ENCODE measurements around the gene SBSN. TPM values are rescaled to one million over a fixed set of nuclear protein-coding genes. Genes with fewer than 3 reads are reported as not detected.

SBSN gene, protein sequence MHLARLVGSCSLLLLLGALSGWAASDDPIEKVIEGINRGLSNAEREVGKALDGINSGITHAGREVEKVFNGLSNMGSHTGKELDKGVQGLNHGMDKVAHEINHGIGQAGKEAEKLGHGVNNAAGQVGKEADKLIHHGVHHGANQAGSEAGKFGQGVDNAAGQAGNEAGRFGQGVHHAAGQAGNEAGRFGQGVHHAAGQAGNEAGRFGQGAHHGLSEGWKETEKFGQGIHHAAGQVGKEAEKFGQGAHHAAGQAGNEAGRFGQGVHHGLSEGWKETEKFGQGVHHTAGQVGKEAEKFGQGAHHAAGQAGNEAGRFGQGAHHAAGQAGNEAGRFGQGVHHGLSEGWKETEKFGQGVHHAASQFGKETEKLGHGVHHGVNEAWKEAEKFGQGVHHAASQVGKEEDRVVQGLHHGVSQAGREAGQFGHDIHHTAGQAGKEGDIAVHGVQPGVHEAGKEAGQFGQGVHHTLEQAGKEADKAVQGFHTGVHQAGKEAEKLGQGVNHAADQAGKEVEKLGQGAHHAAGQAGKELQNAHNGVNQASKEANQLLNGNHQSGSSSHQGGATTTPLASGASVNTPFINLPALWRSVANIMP
- total RNA-seq (under 1 TPM in 1 of 2 experiments, not detected in 1; 0.31 TPM), polyA plus RNA-seq (not detected), total RNA-seq (0 to 0.07 (median 0) reads per million in 6 experiments)

DNA sequence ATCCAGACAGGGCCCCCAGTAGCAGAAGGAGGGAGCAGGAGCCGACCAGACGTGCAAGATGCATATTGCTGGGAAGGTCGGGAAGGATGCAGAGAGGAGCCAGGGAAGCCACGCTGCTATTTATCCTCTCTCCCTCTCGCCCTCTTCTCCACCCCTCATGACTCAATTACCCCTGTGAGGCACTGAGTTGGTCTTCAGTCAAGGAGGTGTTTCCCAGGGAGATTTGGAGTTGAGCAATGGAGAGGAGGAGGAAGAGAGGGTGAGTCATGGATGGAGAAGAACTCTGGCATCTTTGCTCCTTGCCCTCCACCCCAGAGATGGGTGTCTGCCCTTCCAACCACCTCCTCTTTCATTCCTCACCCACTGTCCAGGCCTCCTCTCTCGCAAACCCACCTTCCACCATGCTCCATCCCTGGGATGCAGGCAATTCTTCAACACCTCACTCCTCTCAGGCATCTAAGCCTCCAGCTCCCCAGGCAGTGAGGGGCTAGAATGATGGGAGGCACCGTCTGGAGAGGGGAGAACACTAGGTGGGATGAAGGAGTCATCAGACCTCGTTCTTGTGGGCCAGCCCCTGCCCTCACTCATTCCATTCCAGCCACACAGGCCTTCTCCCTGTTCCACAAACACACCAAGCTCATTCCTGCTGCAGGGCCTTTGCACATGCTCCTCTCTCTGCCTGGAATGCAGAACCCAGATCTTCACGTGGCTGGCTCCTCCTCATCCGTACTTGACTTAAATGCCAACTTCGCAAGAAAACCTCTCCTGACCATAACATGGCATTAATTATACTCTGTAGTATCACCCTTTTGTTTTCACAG lies at the start of gene SBSN:
TSS of gene SBSN (minus strand) at position 94 of the 821 bp plus-strand sequence. CDS start at position 64, 30 bp downstream.
- Mint-ChIP-seq H3K4me3 (no peak within 1 kb of the TSS), H3K9me3 (no peaks in the 10 kb centered on the region), H3K27ac (peak within 1 kb of the TSS in 1 of 10 donors; percentile 69), H3K4me1 (peaks cover 6 to 9% (median 8%) of the 10 kb centered on the region in 4 donors), H3K36me3 (no peaks in the 10 kb centered on the region), H3K27me3 (peaks cover 9 to 52% (median 35%) of the 10 kb centered on the region in 5 donors)
- DNase-seq (no peak), ATAC-seq (no peak)
- POLR2A ChIA-PET = no interaction called here

DNA sequence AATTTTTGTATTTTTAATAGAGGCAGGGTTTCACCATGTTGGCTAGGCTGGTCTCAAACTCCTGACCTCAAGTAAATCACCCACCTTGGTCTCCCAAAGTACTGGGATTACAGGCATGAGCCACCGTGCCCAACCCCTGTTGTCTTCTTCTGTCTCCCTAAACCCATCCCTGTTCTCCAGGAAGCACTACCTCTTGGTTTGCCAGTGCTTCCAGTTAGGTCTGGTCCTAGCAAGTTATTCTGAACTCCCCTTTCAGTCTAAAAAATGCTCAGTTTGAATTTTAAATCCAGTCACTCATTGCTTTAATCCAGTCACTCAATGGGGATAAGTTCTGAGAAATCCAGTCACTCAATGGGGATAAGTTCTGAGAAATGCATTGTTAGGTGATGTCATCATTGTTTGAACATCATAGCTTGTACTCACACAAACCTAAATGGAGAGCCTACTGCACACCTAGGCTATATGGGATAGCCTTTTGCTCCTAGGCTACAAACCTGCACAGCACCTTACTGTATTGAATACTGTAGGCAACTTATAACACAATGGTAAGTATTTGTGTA lies 43.4 kb upstream of the SBSN start:
- POLR2A ChIA-PET = no interaction called here
- Mint-ChIP-seq H3K4me3 (no peak overlapping the region), H3K4me1 (no peaks in the 10 kb centered on the region), H3K9me3 (peaks cover 4 to 32% (median 18%) of the 10 kb centered on the region in 9 donors), H3K27ac (peak overlapping the region in 1 of 10 donors; percentile 35), H3K27me3 (peaks cover 12 to 28% (median 17%) of the 10 kb centered on the region in 5 donors), H3K36me3 (peaks cover 0 to 17% (median 14%) of the 10 kb centered on the region in 3 donors)
- no peak for ATAC-seq
- no peak for DNase-seq

DNA sequence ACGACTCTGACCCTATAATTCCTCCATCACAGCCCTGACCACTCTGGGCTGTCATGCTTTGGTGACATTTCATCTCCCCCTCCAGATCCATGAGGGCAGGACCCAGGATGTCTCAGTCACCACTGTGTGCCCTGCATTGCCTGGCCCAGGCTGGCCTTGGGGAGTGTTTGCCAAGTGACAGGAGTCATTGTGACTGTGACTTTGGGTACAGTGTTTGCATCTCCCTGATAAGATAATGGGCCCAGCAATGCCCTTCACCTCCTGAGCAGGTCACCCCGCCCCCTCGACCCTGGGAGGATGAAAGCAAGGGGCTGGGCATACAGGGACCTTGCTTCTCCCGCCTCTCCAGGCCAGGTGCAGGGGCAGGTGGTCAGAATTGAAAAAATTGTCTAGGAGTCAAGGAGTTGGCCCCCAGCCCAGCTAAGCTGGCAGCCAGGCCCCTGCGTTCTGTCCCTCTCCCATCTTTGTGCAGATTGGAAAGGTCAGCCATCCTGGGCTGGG lies 41.2 kb upstream of the SBSN start:
- Mint-ChIP-seq H3K27ac (peak overlapping the region in 1 of 10 donors; percentile 67), H3K4me3 (no peak overlapping the region), H3K9me3 (peaks cover 0 to 10% (median under 1%) of the 10 kb centered on the region in 9 donors), H3K4me1 (no peaks in the 10 kb centered on the region), H3K36me3 (no peaks in the 10 kb centered on the region), H3K27me3 (peaks cover 16 to 41% (median 24%) of the 10 kb centered on the region in 5 donors)
- ATAC-seq = no peak
- no peak for DNase-seq
- POLR2A ChIA-PET = no interaction called here

DNA sequence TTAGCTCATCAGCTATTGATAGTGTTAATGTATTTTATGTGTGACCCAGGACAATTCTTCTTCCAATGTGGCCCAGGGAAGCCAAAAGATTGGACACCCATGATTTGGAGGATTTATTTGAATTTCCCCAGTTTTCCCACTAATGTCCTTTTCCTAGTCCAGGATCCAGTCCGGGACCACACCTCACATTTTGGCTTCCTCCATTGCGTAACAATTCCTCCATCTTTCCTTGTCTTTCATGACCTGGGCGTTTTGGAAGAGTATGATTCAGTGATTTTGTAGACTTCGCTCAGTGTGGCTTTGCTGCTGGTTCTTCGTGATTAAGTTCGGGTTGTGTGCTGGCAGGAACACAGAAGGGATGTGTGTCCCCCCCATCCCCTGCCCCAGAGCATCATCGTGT lies 38.6 kb upstream of the SBSN start:
- no peaks in the 10 kb centered on the region for H3K9me3 Mint-ChIP-seq
- no peaks in the 10 kb centered on the region for H3K36me3 Mint-ChIP-seq
- peaks cover 19 to 64% (median 45%) of the 10 kb centered on the region in 5 donors for H3K27me3 Mint-ChIP-seq
- no peak overlapping the region for H3K4me3 Mint-ChIP-seq
- H3K4me1 Mint-ChIP-seq = no peaks in the 10 kb centered on the region
- POLR2A ChIA-PET = interaction anchor here (0.6 kb wide), 1 partner anchor 48 kb away, joined by 3 read pairs; no protein-coding TSS in a partner anchor
- no peak for DNase-seq
- H3K27ac Mint-ChIP-seq = no peak overlapping the region
- no peak for ATAC-seq

DNA sequence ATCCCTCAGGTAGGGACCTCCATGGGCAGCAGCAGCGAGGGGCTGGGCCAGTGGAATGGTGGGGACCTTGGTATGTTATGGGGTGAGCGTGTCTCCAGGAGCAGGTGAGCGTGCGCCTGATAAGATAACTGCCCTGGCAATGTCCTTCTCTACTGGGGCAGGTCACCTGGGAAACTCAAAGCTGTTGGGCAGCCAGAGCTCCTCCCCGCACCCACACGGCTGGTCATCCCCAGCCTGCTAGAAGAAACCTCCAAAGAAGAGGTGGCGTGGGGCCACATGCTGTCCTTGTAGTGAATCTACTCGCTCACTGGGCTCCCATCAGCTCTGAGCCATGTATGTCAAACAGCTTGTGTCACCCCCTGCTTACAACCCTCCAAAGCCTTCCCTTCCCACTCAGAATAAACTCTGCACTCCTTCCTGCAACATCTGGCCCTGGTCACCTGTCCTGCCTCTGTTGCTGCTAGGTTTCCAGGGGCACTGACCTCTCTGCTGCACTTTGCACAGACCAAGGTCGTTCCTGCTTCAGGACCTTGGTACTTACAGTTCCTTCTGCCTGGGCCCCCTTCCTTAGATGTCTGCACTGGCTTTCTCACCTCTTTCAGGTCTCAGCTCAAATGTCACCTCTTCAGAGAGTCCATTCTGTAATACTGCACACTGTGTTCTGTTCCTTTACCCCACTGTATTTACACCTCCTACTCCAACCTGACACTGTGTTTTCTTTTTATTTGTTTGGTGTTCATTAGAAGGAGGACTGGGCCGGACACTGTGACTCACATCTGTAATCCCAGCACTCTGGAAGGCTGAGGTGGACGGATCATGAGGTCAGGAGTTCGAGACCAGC lies 37.1 kb upstream of the SBSN start:
- ATAC-seq = no peak
- Mint-ChIP-seq H3K27ac (no peak overlapping the region), H3K27me3 (peaks cover 19 to 69% (median 49%) of the 10 kb centered on the region in 5 donors), H3K9me3 (no peaks in the 10 kb centered on the region), H3K4me1 (no peaks in the 10 kb centered on the region), H3K36me3 (no peaks in the 10 kb centered on the region), H3K4me3 (no peak overlapping the region)
- POLR2A ChIA-PET = no interaction called here
- peak in 1 of 10 donors; percentile 19 for DNase-seq

DNA sequence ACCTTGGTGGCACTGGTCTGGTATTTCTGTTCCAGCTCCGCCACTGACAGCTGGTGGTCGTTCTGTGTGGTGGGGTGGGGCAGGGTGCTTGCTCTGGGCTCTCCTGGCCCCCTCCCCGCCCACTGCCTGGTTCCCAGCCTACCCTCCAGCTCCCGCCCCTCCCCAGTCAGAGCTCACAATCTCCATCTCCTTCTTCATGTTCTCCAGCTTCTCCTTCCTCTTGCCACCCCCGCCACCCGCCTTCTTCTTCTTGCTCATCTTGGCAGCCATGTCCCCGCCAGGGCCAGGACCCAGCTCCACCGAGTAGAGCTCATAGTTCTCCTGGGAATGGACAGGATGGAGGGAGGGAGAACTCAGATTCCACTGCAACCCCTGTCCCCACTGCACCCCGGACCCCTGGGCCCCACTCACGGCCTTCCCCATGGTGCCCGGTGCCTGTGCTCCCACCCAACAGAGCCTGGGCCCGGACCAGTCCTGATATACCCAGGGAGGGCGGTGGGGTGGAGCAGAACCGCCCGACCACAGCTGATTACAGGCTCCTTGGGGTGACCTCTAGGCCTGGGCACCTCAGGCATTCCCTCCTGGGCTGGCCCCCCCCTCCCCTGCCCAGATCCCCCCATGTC lies 35.2 kb upstream of the SBSN start, which contains the start of gene ATP4A:
TSS of gene ATP4A (minus strand) at position 452 of the 623 bp plus-strand sequence. CDS start at position 423, 29 bp downstream.
- DNase-seq = peak in 1 of 10 donors; percentile 48
- no peaks in the 10 kb centered on the region for H3K9me3 Mint-ChIP-seq
- no peak within 1 kb of the TSS for H3K4me3 Mint-ChIP-seq
- peaks cover 27 to 74% (median 51%) of the 10 kb centered on the region in 5 donors for H3K27me3 Mint-ChIP-seq
- H3K27ac Mint-ChIP-seq = no peak within 1 kb of the TSS
- H3K4me1 Mint-ChIP-seq = peaks cover 0 to 8% (median 5%) of the 10 kb centered on the region in 4 donors
- POLR2A ChIA-PET = no interaction called here
- no peak for ATAC-seq
- no peaks in the 10 kb centered on the region for H3K36me3 Mint-ChIP-seq

DNA sequence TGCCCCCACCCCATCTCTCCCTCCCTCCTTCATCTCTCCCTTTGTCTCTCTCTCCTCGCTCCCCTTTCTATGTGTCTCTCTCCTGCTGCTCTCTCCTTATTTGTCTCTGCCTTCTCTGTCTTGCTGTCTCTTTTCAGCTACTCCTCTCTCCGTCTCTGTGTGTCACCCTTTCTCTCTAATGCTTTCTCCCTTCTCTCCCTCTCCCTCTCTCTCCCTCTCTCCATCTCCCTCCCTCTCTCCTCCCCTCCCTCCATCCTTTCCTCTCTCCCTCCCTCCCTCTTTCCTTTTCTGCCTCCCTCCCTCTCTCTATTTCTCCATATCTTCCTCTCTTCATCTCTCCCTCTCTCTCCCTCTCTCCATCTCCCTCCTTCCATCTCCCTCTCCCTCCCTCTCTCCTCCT lies 34.7 kb upstream of the SBSN start:
- POLR2A ChIA-PET = no interaction called here
- Mint-ChIP-seq H3K27ac (no peak overlapping the region), H3K9me3 (no peaks in the 10 kb centered on the region), H3K27me3 (peaks cover 27 to 75% (median 51%) of the 10 kb centered on the region in 5 donors), H3K4me3 (no peak overlapping the region), H3K36me3 (no peaks in the 10 kb centered on the region), H3K4me1 (peaks cover 4 to 9% (median 7%) of the 10 kb centered on the region in 4 donors)
- DNase-seq (no peak), ATAC-seq (no peak)

DNA sequence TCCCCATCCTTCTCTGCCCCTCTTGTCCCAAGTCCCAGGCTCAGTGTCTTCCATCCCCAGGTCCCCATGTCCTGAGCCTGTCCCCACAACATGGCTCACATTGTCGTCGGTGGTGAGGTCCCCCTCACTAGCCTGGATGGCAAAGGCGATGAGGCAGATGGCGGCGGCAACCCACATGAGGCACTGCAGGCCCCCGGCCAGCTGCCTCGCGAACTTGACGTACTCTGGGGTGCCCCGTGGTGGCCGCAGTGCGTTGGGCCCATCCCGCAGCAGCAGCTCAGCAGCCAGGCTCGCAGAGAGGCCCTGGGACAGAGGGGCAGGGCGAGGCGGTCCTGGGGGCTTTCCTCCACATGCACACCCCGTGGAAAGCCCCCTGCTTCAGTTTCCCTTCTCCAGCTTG lies 34.2 kb upstream of the SBSN start:
- POLR2A ChIA-PET = no interaction called here
- Mint-ChIP-seq H3K27ac (no peak overlapping the region), H3K36me3 (no peaks in the 10 kb centered on the region), H3K4me3 (no peak overlapping the region), H3K9me3 (no peaks in the 10 kb centered on the region), H3K27me3 (peaks cover 27 to 76% (median 51%) of the 10 kb centered on the region in 5 donors), H3K4me1 (peaks cover 7 to 10% (median 8%) of the 10 kb centered on the region in 4 donors)
- ATAC-seq (no peak), DNase-seq (no peak)

DNA sequence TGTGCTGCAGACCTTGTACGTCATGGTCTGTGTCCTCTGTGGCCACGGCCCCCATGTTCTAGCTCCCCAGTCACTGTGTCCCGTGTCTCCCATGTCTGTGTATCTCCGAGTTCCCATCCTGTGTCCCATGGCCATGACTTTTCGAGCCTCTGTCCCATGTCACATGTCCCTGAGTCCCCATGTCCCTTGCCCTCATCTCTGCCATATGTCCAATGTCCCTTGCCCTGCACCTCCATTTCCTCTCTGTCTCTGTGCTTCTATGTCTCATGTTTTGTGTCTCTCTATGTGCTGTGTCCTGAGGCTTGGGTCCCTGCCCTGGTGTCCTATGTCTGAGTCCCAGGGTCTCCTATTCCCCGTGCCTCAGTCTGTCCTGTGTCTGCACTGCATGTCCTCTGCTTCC lies 33.3 kb upstream of the SBSN start:
- H3K9me3 Mint-ChIP-seq = no peaks in the 10 kb centered on the region
- H3K4me1 Mint-ChIP-seq = peaks cover 10 to 14% (median 12%) of the 10 kb centered on the region in 4 donors
- ATAC-seq (no peak), DNase-seq (no peak)
- H3K27me3 Mint-ChIP-seq = peaks cover 29 to 74% (median 51%) of the 10 kb centered on the region in 5 donors
- no peaks in the 10 kb centered on the region for H3K36me3 Mint-ChIP-seq
- H3K4me3 Mint-ChIP-seq = peak overlapping the region in 4 of 10 donors; percentile 1 to 20 (median 14)
- H3K27ac Mint-ChIP-seq = peak overlapping the region in 1 of 10 donors; percentile 69
- POLR2A ChIA-PET = no interaction called here

DNA sequence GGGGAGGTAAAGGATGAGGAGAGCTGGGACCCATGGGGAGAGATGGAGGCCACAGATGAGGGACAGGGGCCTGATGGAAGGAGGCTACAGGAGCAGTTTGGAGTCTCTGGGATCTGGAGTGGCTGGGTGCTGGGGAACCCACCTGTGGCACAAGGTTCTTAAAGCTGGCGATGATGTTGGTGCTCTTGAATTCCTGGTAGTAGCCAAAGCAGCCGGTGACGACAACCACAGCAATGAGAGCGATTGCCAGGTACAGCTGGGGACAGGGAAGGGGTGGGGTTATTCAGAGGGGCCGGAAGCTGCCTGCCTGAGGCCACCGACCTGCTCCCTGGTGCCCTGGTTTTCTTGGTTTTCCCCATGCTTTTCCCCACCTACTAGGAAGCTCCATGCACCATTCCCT lies 32.6 kb upstream of the SBSN start:
- DNase-seq (peak in 1 of 10 donors; percentile 24), ATAC-seq (no peak)
- Mint-ChIP-seq H3K4me3 (peak overlapping the region in 1 of 10 donors; percentile 1), H3K27me3 (peaks cover 29 to 73% (median 51%) of the 10 kb centered on the region in 5 donors), H3K9me3 (no peaks in the 10 kb centered on the region), H3K4me1 (peaks cover 10 to 14% (median 12%) of the 10 kb centered on the region in 4 donors), H3K36me3 (no peaks in the 10 kb centered on the region), H3K27ac (no peak overlapping the region)
- POLR2A ChIA-PET = no interaction called here

DNA sequence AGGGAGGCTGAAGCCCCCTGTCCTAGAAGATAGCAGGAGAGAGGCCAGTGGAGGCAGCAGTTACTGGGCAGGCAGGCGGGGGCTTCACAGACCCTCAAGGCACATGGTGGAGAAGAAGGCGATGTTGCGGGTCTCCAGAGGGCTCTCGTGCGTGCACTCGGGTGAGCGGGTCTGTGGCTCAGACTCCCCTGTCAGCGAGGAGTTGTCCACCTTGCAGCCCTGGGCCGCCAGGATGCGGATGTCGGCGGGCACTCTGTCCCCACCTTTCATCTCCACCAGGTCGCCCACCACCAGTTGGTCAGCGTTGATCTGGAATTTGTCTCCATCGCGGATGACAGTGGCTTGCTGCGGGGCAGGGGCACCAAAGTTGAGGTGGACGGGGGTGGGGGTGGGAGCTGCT lies 32.2 kb upstream of the SBSN start:
- Mint-ChIP-seq H3K4me1 (peaks cover 10 to 14% (median 12%) of the 10 kb centered on the region in 4 donors), H3K27ac (peak overlapping the region in 1 of 10 donors; percentile 27), H3K36me3 (no peaks in the 10 kb centered on the region), H3K9me3 (no peaks in the 10 kb centered on the region), H3K4me3 (peak overlapping the region in 1 of 10 donors; percentile 7), H3K27me3 (peaks cover 26 to 69% (median 47%) of the 10 kb centered on the region in 5 donors)
- ATAC-seq (no peak), DNase-seq (no peak)
- POLR2A ChIA-PET = no interaction called here

All from naive thymus-derived CD8-positive, alpha-beta T cell (primary cell).